ENCODE data around the gene UNC5C.

UNC5C gene

DNA sequence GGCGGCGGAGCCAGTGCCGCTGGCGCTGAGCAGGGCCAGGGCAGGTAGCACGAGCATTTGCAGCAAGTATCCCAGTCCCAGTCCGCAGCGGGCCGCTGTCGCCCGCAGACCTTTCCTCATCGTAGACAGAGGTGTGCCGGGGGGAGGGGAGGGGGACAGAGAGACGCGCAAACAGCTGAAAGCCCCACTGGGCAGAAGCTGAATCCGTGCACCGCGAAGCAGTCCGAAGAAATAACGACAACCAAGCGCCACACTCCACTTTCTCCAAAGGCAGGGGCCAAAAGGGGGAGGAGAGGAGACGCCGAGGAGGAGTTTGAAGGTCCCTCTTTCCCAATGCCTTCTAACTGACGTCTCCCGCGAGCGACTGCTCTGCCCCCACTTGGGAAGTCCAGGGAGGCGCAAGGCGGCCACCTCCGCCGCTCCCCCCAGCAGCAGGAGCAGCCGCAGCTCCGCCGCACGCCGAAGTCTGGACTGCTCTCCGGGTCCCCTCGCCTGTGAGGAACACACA, at the start of gene UNC5C:
Gene UNC5C (minus strand): TSS at position 236 of the 508 bp plus-strand sequence.
- no peak for DNase-seq

DNA sequence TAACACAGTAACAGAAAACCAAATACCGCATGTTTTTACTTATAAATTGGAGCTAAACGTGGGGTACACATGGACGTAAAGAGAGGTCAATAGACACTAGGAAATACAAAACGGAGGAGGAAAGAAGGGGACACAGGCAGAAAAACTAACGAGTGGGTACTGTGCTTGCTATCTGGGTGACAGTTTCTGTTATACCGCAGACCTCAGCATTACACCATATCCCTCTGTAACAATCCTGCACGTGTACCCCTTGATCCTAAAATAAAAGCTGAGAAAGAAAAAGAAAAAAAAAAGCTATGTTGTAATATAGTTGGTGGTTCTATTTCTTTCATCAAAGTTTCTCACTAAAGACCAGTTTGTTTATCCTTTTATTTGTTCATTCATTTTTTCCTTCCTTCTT, 47.9 kb upstream of the UNC5C start:
- DNase-seq: no peak

DNA sequence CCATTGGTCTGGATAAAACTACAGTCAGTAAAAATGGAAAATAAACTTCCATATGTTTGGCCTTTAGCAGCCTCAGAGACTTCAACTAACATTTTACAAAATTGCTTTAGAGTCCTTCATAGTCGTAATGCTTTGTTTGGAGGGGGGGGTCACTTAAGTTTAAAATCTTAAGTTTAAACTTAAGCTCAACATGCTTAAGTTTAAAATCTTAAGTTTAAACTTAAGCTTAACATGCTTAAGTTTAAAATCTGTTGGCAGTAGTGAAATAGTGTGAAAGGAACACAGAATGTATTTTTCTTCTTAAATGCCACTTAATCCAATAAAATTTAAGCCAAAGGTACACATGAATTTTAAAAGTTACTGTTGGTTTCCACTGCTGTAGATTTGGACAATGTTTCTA, 45.9 kb upstream of the UNC5C start:
- DNase-seq: no peak

DNA sequence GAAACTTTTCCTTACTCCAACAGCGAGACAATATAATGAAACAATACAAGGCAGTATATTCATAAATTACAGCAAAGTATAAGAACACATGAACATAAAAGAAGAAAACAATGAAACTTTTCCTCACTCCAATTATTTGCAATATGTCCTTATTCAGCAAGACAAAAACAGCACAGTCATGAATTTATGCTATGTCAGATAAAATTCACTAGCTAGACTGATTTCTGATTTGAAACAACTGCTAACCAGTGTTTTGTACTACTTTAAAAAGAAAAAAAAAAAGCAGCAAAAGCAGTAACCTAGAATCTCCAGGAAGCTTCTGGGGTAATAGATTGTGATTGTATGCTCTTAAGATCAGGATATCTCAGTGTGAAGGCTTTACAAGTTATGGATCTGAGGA, 45.2 kb upstream of the UNC5C start:
- DNase-seq: no peak

DNA sequence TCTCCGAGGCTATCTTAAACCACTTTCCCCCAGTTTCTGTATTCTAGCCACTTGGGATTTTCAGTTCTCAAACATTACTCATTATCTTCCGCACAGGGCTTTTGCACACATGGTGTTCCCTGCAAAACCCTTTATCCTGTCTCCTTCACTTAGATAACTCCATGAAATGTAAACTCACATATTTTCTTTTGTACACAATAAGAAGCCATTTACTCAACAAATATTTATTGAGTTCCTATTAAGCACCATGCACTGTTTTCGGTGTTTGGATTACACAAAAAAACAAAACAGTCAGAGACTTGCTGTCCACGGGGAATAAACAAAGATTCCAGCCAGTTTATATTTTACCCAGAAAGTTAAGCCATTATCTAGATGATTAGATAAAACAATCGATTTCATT, 42.5 kb upstream of the UNC5C start:
- no peak for DNase-seq

DNA sequence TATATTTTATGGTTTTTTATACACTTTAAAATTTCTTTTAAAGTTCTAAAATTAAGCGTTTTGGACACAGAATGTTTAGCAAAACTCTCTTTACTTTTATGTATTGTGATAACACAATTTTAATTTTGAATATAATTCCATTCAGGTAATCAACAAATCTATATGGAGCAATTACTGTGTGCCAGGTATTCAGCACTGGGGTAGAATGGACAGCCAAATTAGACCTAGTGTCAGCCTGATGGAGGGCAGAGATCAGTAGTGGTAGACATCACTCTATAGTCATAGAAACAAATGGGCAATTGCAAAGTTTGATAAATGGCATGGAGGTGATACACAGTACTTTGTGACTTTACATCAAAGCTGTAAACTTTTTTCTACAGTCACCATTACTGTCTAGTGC, 41.8 kb upstream of the UNC5C start:
- no peak for DNase-seq

DNA sequence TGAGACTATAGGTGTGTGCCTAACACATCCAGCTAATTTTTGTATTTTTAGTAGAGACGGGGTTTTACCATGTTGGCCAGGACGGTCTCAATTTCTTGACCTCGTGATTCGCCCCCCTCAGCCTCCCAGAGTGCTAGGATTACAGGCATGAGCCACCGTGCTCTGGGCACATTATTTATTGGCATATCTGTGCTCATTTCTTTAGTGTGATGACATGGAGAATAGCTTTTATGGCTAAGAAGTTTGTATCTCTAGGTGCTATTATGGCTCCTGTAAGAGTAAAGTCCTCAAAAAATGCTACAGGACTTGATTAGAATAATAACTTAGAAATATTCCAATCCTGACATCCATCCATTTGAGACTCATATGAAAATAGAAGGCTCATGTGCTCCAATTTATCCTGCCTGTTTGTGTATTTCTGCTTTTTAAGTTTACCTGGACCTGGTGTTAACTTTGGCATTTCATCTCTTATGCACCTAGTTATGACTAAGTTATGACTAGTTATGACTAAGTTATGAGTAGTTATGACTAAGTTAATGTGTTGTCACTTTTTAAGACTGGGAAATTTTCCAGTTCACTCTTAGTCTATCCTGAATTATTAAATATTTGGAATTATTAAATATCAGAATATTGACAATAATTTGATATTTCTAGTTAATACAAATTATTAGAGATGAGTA, 36.4 kb upstream of the UNC5C start:
- no peak for DNase-seq

DNA sequence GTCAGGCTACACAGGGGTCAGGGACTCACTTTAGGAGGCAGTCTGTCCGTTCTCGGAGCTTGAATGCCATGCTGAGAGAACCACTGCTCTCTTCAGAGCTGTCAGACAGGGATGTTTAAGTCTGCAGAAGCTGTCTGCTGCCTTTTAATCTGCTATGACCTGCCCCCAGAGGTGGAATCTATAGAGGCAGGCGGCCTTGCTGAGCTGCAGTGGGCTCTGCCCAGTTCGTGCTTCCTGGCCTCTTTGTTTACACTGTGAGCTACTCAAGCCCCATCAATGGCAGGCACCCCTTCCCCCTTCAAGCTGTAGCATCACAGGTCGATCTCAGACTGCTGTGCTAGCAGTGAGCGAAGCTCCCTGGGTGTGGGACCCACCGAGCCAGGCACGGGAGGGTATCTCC, 31.5 kb upstream of the UNC5C start:
- no peak for DNase-seq

DNA sequence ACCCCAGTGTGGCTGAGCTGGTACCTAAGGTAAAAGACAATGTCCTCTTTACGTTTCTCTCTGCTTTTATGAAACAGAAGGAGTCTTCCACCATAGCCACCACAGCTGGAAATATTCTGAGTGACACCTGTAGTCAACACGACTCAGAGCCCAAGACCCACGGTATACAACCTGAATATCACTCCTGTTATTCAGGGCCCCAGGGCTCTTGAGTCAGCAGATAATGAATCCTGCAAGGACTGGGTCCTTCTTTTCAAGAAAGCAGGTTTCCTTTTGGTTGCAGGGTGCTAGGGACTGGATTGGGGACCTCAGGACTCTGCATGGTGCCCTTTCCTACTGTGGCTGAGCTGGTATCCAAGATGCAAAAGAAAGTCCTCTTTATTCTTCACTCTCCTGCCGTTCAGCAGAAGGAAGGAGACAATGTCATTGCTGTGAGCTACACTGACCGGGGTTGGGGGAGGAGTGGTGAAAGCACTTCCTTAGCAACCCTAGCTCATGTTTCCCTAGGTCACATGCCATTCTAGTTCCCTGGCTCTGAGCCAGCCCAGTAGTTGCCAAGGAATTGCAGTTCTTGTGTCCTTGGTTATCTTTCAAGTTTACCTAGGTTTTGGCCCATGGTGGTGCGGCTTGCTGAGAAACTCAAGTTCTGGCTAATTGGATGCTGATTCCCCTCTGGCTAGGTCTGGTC, 23.7 kb upstream of the UNC5C start:
- DNase-seq: no peak

DNA sequence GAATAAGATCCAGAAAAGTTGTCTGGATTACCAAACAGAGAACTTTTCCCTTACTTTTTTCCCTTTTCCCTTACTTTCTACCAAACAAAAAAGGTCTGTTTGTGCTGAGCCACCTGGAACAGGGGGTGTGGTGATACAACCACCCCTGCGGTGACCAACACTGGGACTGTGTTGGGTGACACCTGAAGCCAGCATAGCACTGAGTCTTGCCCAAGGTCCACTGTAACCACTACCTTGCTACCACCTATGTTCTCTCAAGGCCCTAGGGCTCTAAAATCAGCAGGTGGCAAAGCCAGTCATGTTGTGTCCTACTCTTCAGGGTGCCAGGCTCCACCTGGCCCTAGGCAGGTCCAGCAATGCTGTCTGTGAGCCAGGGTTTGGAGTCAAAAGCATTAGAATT, 22.8 kb upstream of the UNC5C start:
- DNase-seq: no peak

DNA sequence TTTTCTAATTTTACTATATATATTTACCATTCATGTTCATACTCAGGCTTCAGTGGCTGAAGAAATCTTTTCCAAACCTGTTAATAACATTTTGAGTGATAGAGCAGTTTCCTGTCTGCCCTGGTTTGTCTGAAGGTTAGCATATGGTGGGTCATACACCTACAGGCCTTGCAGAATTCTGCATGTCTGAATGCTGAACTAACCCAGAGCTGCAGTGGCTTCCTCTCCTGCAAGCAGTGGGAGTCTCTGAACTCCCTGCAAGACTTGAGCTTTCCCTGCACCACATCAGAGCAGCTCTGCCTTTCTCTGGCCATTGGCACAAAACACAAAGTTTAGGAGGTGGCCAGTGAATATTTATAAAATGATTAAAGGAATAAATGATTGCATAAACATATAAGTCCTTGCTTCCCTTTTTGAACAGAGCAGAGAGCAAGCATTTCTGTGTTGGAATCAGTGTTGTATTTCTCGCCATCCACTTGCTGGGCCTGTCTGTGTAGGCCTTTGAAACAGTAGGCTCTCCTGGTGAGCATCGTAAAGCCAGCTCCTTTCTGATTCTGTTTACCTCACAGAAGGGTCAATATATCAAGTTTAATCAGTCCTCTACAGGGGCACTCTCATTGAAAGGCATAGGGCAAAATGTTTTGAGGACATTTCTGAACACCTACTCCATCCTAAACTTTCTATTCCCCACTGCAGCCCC, 15.0 kb upstream of the UNC5C start:
- DNase-seq: no peak

DNA sequence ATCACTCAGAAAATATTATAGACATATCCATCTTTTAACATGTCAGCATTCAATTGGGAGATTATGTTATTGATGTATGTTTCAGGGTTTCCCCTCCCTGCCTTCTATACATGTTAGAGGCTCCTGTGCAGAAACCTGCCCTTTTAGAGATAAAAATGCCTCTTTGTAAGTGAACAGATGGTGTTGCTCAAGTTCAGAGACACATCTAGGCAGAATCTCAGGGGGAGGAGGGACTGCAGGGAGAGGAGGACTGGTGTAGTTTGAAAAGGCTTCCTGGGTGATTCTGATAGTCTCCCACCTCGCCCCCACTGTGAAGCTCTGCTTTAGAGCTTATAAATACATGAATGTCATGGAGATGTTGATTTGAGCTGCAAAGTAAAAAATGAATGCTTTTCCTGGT, 12.0 kb upstream of the UNC5C start:
- DNase-seq: no peak

DNA sequence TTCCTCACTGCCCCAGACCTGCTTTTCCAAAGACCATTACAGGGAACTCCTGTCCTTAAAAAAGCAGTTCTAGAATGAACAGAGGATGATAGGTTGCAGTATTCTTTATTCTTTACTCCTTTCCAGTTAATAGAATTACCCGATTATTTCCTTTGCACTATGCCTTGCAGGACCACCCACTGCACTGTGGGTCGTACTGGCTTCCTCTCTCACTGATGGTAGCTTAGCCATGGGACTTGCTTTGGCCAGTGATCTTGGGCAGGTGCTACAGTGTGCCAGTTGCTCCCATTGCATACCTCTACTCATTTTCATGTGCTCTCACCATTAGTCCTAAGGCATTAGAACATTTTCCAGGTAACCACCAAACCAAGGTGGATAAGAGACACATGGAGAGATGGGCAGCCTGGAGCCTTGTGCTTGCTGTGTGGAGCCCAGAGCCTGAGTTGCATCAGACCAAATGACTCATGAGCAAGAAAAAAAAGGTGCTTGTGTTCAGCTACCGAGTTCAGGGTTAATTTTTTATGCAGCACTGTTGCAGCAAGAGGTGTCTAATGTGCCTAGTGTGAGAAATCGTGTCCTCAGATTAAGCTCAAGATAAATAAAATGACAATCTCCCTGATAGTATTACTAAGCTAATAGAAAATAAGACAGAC, 7.6 kb upstream of the UNC5C start:
- DNase-seq: no peak

DNA sequence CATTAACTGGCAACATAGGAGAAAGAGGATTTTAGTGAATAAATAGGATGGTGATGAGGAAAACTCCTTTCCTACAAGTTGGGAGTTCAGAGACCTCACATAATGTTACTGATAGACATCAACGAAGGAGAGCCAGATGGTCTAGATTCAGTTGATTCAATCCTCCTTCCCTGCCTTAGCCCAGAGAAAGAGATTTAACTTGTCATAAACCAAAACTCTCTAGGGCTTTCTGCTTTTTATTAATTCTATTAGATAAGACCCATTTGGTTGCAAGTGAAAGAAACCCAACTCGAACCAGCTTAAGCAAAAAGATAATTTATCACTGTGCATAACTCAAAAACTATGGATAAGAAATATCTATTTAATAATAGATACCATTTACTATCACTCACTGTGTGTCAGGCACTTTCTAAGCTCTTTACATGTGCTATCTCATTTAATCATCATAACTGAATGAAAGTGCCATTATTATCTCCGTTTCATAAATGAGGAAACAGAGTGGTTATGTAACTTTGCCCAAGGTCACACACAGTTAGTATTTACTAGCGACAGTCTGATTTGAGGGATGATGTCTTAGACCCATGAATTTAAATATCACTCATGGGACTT, 4.3 kb upstream of the UNC5C start:
- no peak for DNase-seq

DNA sequence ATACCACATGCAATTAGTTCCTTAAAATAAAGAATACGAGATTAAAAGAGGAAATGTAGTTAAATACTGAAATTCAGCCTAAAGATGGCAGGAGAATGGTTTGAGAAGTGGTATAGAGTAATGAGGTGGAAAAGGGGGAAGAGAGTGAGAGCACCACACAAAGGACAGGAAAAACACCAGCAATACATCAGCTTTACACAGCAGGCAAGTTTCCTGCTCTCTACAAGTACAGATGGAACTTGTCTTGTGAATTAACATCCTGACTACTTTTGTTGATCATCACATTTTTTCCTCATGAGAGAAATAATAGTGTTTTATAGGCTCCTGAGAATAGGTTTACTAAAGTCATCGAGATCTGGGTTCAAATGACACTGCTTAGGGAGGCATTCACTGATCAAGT, 2.9 kb upstream of the UNC5C start:
- DNase-seq: no peak

DNA sequence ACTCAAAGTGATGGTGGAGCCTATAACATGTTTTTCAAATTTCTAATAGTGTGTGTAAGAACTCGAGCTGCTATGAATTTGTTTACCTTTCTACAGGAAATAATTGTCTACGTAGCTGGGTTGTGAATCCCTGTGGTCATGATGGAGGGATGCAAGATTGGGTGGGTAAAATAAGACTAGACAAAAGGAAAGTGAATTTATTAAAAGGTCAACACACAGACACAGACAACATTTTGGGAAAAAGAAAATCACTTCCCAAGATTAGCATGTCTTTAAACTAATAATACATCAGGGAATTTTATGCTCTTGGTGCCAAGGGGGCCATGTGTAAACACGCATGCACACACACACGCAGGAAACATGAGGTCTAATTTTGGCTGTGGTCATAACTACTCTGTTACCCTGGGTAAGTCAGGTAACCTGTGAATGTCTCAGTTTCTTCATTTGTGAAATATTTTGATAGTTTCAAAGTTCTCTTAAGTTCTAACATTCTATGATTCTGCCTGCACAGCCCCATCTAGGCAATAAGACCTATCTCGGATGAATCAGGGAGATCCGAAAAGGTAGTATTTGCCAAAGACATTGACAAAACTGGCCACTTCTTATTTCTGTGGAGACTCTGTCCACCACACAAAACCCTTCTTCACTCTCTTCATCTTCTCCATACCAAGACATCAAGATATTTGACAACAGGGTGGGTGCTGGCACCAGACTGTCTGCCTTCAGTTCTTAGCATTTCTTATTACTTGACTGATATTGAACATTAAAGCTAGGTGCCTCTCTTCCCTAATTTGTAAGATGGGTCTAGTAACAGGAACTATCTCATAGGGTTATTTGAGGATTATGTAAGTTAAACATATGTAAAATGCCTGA, 1.6 kb upstream of the UNC5C start:
- DNase-seq: no peak

DNA sequence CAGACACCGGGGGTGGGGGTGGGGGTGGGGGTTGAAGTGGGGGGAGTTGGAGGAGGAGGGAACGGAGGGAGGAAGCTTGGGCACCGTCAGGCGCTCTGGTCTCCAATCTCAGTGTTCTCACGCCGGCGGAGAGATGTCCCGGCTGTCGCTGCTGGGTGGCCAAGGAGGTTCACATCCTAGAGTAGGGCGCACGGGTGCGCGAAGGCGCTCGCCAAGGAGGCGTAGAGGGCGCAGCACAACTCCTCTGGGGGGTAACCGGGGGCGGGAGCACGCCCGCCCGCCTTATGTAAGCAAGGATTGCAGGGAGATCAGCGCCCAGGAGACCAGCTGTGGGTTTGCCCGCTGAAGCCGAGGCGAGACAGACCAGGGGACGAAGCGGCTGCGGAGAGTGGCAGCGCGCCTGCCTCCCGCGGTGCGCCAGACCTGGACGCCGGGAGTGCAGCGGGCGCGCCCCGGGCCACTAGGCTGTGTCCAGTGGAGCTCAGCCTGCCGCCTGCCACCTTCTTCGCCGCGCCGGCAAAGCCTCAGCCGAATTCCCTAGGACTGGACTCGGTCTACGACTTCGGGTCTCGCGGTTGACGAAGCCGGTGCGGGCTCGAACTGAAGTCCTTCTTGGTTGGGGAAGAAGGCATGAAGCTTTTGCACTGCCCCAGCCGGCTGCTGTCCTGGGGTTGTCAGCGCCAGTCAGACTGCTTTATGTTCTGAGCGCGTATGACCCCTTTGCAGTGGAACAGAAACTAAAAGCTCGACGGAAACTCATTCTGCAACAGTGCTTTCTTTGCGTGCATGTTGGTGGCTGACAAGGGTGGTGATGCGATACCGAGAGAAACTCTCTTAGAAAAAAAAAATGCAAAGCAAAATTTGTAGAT, 707 bp upstream of the UNC5C start:
- DNase-seq: no peak

DNA sequence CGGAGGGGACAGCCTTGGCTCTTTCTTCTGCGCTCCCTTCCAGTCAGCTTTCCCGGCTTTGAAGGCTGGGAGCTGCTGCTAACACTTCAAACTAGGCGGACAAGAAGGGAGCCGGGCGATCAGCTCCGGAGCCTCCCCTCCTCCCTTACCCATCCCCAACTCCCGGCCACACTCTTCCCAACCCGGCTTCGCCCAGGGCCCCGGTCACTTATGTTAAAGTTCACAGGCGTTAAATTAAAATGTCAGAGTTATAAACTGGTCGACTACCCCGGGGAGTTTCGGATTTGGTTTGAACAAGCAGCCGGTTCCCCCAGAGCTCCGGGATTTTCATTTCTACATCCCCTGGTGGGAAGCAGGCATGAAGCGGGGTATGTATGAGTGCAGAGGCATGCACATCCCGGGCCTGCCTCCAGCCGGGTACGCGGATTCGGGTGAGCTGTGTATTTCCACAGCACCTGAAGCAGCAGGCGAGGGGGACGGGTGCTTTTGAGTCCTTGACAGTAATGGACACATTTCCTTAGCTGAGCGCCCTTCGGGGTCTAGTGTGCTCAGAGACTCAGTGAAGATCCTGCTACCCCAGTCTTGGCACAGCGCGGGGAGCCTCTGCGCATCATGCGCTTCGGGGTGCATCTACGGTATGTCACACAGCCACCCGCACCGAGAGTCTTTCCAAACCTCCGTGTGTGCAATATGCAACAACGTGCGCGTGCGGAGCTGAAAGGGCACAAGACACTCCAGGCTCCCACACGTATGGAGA, 880 bp downstream of the UNC5C start:
- no peak for DNase-seq

DNA sequence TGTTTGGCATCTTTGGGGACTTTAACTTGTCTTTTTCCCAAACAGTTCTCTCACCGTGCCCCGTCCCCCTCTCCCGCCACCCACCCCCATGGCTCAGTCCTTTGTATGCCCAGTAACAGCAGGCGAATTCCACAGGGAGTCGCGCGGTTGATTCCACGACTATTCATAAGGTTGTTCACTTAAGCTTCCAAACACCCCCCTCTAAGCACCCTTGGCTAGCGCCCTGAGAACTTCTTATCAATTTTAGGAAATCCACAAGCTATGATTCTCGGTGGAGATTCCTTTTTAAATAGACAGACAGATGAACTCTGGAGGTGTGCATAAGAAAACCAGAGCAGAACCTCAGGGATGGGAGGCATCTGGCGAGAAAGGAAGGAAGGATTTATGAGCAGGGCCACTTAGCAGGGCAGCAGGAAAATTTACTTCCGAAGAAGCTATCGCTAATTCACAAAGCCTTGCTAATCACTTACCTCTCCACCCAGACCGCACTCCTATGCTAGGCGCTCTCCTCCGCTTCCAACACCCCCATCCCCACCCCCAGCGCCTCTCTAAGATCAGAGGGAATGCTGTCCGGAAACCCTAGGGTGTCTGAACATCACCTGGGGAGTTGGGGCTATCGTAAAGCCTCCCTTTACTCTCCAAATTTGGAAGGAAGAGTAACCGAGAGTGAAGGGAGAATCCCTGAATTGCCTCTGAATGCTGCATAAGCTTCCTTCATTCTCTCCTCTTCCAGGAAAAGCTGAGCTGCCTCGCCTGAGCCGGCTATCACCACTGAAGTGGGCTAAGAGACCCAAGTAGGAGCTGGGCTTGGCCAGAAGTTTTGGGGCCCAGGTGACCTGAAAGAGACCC, 1.7 kb downstream of the UNC5C start:
- DNase-seq: no peak

All from bone marrow (tissue), 2 donors.